Activated CD4-positive, alpha-beta T cell treated with anti-CD3 and anti-CD28 coated beads, Interleukin-2, Interleukin-6, amounts not matched to agents 100 ng/mL and 50 ng/mL, durations not matched to agents 16 hours and 8 hours (primary cell): ENCODE results near the gene PRKCB.
A peak's percentile ranks its signal among the peaks of the same experiment; 100 is the strongest.
"Not testable (repeated sequence)": the region's sequence is repeated elsewhere in the genome, so short reads cannot be mapped to it uniquely, and the experiment has no call there.

ENCODE experiments used
- DNase-seq: peaks from one replicate; pipeline ENCODE4 v3.0.0-alpha.2; 2020

The PRKCB gene

DNA sequence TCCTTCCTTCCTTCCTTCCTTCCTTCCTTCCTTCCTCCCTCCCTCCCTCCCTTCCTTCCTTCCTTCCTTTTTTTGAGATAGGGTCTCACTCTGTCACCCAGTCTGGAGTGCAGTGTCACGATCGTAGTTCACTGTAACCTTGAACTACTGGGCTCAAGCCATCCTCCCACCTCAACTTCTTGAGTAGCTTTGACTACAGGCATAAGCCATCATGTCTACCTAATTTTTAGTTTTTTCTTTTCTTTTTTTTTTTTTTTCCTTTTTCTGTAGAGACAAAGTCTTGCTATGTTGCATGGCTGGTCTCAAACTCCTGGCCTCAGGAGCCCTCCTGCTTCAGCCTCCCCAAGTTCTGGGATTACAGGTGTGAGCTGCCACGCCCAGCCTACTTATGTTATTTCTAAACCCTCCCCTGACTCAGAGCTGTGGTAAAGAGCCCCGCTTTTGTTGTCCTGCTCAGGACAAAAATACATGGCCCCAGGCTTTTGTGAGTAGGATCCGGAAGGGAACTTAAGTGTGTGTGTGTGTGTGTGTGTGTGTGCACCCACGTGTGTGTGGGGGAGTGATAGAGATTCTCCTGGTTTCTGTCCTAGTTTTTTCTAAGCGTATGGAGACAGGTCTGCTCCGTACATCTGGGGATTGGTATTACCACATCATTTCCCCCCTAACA, 67.1 kb downstream of the PRKCB start:
- DNase-seq = no peak

DNA sequence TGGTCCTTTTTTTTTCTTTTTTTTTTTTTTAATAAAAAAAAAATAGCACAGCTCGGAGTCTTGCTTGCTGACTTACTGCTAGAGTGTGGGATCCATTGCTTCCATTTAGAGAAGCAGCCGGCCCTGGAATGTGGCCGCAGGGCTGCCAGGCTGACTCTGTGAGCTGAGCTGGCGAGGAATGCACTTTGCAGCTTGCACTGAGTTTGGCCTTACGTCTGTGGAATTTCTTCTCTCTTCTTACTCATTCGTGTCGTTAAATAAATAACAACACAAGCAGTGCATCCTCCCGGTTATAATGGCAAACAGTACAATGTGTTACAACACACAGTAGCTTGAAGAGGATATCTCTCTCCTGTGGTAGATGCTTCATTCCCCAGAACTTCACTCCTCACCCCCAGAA, 69.2 kb downstream of the PRKCB start:
- no peak for DNase-seq

DNA sequence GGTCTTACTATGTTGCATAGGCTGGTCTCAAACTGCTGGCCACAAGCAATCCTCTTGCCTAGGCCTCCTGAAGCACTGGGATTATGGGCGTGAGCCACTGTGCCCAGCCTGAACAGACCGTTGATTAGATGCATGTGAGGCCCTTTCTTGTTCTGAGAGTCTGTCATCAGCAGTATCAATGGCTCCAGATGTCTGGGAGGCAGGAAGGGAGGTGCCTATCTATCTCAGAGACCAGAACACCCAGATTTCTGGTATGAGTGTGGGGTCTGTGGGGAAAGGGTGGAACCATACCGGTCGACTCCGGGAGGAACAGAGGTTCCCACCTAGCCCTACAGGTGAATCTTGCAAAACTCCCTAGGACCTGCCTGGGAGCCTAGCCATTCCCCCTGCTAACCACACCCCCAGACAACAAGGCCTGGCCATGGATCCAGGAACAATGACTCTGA, 71.7 kb downstream of the PRKCB start:
- DNase-seq = no peak

DNA sequence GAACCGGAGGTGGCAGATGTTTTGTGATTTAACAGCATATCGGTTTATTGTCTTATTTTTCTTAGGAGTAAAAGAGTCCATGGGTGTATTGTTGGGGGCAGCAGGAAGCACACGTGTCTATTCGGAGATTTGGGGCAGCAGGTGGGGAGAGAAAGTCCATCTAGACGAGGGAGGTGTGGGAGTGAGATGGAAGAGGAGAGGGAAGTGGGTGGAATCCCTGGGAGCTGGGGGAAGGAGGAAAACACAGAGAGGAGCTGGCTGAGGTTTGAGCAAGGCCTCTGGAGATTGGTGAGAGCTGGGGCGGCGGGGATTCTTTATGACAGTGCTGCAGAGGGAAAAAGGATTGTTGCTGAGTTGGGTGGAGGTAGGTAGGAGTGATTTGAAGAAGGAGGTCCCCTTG, 72.1 kb downstream of the PRKCB start:
- no peak for DNase-seq

DNA sequence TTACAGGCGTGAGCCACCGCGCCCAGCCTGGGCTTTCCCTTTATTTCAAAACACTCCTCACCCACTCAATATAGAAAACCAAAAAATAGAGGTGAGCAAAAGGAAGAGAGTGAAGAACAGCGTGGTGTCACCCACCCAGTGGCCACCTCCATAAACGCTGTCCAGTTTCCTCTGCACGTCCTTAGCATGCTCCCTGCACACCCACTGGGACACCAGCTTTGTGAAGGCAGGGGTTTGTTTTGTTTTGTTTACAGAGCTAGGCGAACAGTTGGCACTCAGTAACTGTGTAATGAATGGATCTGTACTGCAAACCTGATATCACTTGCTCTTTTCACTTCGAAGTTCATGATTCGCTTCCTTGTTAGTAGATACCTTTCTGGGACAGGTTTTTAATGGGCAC, 73.0 kb downstream of the PRKCB start:
- DNase-seq = no peak

DNA sequence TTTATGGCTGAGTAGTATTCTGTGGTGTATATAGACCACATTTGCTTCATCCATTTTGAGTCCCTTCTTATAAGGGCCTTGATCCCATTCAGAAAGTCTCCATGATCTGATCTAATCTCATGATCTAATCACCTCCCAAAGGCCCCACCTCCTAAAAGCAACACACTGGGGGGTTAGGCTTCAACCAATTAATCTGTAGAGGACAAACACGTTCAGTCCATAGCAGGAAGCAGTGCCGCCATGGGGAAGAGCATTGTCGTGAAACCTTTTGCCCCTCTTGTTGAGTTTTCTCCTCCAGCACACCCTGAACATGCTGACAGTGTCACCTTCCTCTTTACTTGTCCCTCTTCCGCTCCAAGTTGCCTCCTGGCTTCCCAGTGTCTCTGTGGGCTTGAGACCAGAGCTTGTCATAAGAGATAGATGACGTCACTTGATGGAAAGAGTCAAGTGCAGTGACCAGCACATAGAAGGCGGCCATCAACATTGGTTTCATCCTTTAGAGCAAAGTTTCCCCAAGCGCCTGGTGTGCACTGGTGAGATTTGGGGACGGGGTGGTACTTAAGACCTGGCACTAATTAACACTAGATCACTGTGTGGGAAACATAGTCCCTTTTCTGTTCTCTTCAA, 74.1 kb downstream of the PRKCB start:
- DNase-seq = no peak

DNA sequence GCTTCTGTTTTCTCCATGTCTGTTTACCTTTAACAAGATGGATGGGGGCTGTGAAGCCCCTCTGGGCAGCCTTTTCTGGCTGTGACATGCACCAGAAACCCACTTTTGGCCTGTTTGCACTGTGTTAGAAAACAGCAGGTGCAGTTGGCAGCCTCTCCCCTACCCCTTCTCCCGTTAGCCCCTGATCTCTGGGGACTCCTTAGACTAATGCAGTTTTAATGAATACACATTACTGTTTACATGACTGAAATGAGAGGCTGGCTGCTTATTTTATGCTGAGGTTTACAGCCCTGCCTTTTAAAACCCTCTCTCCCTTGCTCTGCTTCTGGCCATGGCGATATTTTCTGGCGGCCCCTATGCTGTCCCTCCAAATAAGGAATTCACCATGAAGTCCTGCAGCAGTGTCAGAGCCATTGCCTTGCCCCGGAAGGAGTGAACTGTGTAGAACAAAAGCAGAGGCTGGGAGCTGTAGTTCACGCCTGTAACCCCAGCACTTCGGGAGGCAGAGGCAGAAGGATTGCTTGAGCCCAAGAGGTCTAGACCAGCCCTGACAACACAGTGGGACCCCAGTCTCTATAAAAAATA, 79.3 kb downstream of the PRKCB start:
- no peak for DNase-seq

DNA sequence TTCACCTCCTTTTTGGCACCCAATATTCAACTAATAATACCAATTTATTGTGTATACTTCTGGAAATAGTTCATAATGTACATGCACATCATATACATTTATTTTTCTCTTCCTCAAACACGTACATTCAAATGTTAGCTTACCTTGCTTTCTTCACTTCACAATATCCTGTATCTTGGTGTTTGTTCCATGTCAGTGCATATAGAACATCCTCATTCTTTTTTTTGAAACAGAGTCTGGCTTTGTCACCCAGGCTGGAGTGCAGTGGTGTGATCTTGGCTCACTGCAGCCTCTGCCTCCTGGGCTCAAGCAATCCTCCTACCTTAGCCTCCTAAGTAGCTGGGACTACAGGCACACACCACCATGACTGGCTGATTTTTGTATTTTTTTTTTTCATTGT, 80.8 kb downstream of the PRKCB start:
- DNase-seq = not testable (repeated sequence)

DNA sequence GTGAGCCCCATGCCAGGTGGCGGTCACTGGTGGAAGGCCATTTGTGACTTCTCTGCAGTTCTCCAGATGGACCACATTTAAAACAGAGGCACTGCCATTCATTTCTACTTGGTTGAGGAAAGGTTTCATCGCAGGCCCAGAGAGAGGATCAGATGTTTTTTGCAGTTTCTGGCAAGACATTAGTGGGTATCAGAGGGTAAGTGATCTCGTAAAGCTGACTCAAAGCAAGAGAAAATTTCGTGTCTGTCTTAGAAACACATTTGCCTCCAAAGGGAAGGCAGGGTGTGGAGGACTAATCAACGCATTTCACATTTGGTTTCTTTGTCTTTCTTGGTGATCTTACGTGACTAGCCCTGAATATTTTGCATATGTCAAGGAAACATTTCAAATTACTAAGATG, 81.8 kb downstream of the PRKCB start:
- peak; percentile 76 for DNase-seq

DNA sequence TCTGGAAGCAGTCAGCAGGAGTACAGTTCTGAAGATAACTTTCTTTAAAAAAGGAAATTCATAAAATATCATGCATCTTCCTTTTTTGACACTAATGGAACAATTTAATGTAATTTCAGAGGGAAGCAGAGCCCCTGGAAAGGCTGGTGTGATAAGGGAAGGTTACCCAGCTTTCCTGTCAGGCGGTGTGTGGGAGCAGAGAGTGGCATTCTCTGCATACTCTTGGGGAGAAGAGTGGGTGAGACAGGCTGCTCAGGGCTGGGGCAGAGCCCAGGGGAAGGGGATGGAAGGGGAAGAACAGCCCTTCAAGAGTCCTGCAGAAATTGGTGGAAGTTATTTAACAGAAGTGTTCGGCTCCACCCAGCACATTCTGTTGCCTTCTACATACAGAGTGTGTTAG, 84.7 kb downstream of the PRKCB start:
- DNase-seq = no peak

DNA sequence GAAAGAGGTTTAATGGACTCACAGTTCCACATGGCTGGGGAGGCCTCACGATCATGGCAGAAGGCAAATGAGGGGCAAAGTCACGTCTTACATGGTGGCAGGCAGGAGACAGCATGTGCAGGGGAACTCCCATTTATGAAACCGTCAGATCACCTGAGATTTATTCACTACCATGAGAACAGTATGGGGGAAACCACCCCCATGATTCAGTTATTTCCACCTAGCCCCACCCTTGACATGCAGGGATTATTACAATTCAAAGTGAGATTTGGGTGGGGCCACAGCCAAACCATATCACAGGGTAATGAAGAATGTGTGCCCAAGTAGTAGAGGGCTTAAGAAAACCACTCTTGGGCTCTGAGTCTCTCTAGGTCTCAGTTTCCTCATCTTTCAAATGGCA, 85.1 kb downstream of the PRKCB start:
- peak; percentile 42 for DNase-seq

DNA sequence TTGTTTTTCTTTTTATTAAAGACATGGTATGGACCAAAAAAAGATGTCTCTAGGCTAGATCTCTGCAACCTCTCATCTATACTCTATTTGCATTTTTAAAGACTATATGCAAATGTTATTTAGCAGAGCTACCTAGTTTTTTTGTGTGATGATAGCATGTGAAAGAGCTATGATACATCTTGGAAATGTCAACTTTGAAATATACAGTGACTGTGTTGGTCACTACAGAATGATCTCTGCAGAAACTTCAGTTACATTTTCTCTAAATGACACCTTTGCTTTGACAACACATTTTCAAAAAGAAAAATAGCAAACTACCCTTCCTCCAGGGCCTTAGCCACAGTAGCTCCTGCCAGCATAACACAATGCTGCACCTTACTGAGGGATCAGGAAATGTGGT, 86.6 kb downstream of the PRKCB start:
- peak; percentile 37 for DNase-seq

DNA sequence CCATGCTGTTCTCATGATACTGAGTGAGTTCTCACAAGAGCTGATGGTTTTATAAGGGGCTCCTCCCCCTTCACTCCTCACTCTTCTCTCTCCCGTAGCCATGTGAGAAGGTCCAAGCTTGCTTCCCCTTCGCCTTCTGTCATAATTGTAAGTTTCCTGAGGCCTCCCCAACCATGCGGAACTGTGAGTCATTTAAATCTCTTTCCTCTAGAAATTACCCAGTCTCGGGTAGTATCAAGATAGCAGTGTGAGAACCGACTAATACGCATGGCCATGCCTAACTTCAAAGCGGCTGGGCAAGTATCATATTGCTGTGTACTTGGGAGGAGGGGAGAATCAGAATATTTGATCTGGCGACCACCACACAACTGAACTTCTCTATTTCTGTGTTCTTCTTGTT, 88.3 kb downstream of the PRKCB start:
- DNase-seq = peak; percentile 55

DNA sequence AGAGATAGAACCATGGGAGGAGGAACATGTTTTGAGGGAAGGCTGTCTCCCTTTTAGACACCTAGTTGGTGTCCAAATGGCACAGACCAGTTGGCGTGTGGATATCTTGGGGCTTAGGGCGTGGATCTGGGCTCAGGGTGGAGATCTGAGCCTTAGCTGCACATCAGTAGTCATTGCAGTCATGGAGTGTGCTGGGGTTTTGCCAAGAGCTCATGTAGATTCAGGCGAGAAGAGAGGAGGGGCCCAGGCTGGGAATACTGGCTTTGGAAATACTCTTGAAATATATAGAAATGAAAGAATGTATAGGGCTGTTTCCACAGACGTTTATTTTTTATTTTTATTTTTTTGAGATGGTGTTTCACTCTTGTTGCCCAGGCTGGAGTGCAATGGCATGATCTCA, 92.0 kb downstream of the PRKCB start:
- no peak for DNase-seq

DNA sequence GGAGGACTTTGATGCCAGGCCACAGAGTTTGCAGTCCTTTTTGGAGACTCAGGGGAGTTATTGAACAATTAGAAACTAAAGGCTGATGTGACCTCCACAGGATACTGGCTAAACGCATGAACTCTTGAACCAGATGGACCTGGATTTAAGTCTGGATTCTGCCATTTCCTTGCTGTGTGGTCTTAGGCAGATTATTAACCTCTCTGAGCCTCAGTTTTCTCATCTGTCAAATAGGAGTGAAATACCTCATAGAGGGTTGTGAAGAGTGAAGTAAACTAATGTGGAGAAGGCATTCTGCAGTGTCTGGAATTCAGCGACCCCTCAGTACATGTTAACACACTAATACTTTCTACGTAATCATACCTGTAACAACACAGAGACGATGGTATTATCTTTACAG, 93.5 kb downstream of the PRKCB start:
- DNase-seq = no peak

DNA sequence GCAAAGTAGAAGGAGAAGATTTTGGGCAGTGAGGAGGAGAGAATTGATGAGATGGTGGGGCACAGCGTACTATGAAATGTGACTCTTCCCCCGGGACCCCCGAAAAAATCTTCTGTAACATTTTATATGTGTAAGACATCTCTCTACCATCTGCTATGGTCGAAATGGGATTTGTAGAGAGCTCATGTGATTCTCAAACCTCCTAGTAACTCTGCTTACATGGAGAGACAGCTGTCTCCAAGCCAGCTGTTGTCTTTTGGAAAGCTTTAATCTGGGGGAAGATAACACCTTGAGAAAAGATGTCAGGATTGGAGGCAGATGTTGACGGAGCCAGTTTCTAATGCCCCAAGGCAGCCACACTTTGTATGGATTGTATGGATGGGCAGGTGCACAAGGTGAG, 94.1 kb downstream of the PRKCB start:
- no peak for DNase-seq

DNA sequence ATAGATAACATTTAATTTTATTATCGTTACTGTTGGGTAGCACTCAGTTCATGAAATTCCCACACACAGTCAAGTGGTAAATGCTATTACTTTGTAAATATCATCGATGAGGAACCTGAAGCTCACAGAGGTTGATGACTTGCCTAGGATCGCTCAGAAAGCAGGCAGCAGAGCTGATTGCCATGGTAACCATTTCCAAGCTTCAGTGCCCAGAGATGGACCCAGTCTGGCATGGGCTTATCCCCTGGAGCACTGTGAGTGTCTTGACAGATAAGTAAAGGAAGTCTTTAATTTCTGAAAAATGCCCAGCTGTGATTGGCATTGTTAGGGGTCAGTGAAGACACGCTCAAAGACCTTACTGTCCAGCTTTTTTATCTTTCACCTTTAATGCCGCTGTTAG, 95.0 kb downstream of the PRKCB start:
- no peak for DNase-seq

DNA sequence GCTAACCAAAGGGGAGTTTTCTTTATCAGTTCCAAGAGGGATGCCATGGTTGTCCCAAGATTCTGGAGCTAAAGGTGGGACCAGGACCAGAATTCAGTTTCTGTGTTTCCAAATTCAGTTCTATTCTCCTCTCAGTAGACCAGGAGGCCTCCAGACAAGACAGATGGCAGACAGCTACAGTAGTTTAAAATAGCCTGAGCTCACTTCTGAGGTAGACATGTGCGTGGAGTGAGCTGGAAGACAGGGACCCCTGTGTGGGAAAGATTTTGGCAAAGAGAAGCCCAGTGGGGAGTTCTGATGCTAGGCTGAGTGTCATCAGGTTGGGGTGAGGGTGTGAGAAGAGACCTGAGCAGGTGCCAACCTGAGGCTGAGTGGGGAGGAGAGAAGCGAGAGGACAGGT, 95.4 kb downstream of the PRKCB start:
- no peak for DNase-seq

DNA sequence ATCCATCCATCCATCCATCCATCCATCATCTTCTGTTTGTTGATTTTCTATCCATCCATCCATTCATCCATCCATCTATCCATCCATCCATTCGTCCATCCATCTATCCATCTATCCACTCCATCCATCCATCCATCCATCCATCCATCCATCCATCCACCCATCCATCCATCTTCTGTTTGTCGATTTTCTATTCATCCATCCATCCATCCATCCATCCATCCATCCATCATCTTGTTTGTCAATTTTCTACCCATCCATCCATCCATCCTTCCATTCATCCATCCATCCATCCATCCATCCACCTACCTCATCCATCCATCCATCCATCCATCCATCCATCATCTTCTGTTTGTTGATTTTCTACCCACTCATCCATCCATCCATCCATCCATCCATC, 97.9 kb downstream of the PRKCB start:
- not testable (repeated sequence) for DNase-seq

DNA sequence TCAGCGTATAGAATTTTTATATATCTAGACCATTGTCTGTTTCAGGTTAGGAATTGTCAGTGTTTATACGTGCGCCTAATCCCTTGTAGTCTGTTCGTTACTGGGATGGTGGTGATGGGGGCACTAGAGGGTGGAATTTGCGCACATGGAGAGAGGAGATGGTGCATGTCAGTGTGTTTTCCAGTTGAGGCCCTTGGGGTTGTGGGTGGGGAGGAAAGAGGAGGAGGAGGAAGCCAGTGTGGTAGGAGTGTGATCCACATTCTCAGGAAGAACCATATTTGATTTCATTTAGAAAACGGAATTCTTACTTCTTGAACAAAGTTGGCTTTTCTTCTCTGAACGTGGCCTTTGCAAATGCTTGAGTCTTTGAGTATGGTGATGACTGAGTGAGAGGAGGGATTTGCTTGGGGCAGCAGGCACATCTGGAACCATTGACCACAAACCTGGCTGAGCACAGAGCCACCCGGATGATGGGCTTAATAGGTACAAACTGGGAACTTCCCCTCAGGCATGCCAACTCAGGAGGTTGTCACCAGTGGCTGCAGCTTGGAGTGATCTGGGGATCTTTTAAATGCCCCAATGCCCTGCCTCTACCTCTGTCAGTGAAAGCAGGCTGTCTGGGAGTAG, 98.9 kb downstream of the PRKCB start:
- no peak for DNase-seq

DNA sequence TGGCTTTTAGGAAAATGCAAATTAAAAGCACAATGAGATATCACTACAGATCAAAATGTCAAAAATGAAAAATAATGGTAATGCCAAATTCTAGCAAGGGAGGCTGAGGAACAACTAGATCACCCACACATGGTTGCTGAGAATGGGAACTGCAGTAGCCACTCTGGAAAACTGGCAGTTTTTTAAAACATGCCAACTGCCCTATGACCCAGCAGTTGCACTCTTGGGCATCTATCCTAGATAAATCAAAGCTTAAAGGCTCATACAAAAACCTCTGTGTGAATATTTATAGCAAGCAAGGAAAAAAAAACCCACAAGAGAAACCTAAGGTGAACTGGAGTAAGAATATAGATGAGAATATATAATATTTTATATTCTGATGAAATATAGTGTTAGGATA, 104.3 kb downstream of the PRKCB start:
- no peak for DNase-seq

DNA sequence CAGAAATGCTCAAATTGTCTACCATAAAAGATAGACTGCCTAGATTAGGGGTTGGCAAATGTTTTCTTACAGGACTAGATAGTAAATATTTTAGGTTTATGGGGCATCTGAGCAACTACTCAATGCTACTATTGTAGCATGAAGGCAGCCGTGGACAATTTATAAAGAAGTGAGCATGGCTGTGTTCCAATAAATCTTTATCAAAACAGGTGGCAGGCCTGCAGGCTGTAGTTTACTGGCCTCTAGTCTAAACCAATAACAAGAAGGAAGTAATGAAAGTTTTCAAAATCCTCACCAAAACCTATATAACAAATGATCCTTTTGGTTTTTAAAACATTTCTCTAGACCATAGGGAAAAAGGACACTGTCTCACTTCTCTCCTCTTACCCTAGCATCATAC, 105.2 kb downstream of the PRKCB start:
- DNase-seq = no peak

DNA sequence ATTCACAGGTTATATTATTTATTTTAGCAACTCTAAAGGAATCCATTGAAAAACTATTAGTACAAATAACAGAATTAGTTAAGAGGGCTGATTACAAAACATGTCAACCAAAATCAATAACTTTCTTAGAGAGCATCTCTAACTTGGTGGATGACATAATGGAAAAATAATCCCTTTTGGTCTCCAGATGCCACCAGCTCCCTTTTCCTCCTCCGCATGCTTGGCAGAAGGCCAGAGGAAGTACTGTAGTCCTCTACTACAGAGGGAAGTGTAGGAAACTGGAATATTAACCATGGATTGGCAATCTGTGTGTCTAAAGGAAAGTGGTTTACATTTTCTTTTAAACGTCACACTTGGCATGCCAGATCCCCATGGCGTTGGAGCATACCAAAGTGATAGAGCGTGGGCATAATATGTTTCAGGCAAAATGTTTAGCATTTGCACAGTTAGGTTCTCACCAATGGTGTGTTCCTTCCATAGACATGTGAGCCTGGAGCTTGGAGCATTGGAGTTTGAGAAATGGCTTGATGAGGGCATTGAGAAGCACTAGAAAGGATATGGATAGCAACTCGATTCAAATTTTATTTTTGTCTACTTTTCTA, 106.3 kb downstream of the PRKCB start:
- DNase-seq = no peak

DNA sequence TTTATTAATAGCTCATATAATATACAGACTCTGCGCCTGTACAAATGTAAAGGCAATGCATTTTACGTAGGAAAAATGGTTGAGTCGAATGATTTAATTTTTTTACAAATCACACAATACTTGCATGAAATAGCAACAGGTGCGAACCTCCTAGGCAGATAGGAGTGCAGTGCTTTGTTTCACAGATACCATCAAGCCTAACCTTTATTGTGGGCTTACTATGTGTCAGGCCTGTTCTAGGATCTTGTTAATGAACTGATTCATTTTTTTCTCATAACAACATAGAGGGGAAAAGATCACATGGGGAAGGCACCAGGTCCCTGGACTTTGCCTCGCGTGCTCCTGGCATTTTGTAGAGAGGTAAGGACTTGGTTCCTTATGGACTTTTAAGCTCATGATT, 107.8 kb downstream of the PRKCB start:
- no peak for DNase-seq
